Measurements from ENCODE around the gene GTSE1. TPM values are rescaled to one million over a fixed set of nuclear protein-coding genes. Genes with fewer than 3 reads are reported as not detected.

The GTSE1 gene
- total RNA-seq, 1 donor from 2014 or later: 0.95 TPM

DNA sequence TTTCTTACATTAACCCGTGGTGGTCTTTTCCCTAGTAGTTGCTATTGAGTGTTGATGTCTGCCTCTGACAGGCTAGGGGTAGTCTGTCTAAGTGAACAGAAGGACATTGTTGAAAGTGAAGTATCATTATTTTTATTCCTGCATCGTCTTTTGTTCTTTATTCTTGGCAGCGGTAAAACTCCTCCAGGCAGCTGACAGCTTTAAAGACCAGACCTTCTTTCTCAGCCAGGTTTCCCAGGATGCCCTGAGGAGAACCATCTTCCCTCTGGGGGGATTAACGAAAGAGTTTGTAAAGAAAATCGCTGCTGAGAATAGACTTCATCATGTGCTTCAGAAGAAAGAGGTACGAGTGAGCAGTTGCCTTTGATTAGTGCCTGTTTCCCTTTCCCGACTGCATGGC lies 53.5 kb downstream of the GTSE1 start:
- DNase-seq (no peak), ATAC-seq (ENCODE audit: low read depth) (no peak)
- no peaks in the 10 kb centered on the region for H3K9me3 Mint-ChIP-seq
- CTCF ChIA-PET: no interaction called here
- intact Hi-C loops (cut with micrococcal nuclease): no loop called here
- TF ChIP-seq CTCF (IDR thresholded peaks at IDR 0.05): no peak
- H3K4me3 Mint-ChIP-seq: no peak overlapping the region
- peaks cover 12% of the 10 kb centered on the region for H3K4me1 Mint-ChIP-seq
- peaks cover 90% of the 10 kb centered on the region for H3K36me3 Mint-ChIP-seq (ENCODE audit: low read depth)
- no peaks in the 10 kb centered on the region for H3K27me3 Mint-ChIP-seq
- POLR2A ChIA-PET: no interaction called here
- no peak overlapping the region for H3K27ac Mint-ChIP-seq

DNA sequence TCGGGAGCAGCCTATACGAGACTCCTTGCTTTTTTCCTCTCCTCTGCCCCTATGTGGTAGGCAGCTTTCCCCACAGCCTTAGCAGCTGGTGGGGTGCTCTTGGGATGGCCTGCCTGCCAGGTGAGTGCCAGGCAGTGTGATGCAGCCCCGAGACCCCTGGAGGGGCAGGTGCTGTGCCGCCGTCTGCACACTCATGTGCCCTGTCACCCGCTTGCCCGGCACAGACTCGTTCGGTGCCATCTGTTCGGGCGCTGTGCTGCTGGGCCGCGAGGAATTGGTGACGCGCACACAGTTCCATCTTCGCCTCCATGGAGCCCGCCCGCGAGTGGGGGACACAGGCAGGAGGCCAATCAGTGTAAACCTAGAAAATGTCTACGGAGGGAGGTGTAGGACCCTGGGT lies 54.0 kb downstream of the GTSE1 start:
- H3K36me3 Mint-ChIP-seq (ENCODE audit: low read depth): peaks cover 92% of the 10 kb centered on the region
- ChIA-PET POLR2A (no interaction called here), CTCF (no interaction called here)
- ATAC-seq (ENCODE audit: low read depth) (no peak), DNase-seq (no peak)
- H3K27ac Mint-ChIP-seq: no peak overlapping the region
- no peak for TF ChIP-seq CTCF (IDR thresholded peaks at IDR 0.05)
- intact Hi-C loops (cut with micrococcal nuclease): no loop called here
- no peaks in the 10 kb centered on the region for H3K27me3 Mint-ChIP-seq
- no peak overlapping the region for H3K4me3 Mint-ChIP-seq
- H3K4me1 Mint-ChIP-seq: peaks cover 14% of the 10 kb centered on the region
- H3K9me3 Mint-ChIP-seq: no peaks in the 10 kb centered on the region

- no peak overlapping the region for H3K27ac Mint-ChIP-seq
Observed at GRCh38 chr22:46351131-46351735, 54.6 kb downstream of the GTSE1 start.

DNA sequence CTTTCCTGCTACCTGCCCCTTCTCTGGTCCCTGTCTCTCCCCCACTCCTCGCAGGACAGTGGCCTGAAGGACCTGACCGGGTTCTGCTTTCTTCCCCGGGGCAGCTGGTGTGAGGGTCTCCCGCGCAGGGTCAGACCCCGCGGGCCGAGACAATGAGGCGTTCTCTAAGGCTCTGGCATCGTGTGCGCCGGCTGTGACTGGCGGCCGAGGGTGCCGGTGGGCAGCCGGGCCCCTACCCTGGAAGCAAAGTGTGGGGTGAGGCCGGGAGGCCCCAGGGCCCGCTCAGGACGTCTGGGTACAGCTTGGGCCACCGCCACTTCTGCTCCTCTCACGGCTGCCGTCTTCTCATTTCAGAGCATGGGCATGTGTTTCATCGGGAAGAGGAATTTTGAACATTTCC lies 55.1 kb downstream of the GTSE1 start:
- Mint-ChIP-seq H3K4me1 (peaks cover 14% of the 10 kb centered on the region), H3K27ac (no peak overlapping the region), H3K4me3 (no peak overlapping the region), H3K36me3 (ENCODE audit: low read depth) (peaks cover 85% of the 10 kb centered on the region), H3K27me3 (no peaks in the 10 kb centered on the region), H3K9me3 (no peaks in the 10 kb centered on the region)
- DNase-seq: no peak
- intact Hi-C loops (cut with micrococcal nuclease): no loop called here
- CTCF ChIA-PET: no interaction called here
- ATAC-seq (ENCODE audit: low read depth): no peak
- POLR2A ChIA-PET: no interaction called here
- TF ChIP-seq CTCF (IDR thresholded peaks at IDR 0.05): no peak

More at GRCh38 chr22:46351131-46351735, 54.6 kb downstream of the GTSE1 start:
- Mint-ChIP-seq H3K4me3 (no peak overlapping the region), H3K36me3 (ENCODE audit: low read depth) (peaks cover 91% of the 10 kb centered on the region), H3K9me3 (no peaks in the 10 kb centered on the region), H3K4me1 (peaks cover 14% of the 10 kb centered on the region), H3K27me3 (no peaks in the 10 kb centered on the region)
- ChIA-PET POLR2A (no interaction called here), CTCF (no interaction called here)
- TF ChIP-seq CTCF (IDR thresholded peaks at IDR 0.05): no peak
- DNase-seq: no peak
- no peak for ATAC-seq (ENCODE audit: low read depth)
- intact Hi-C loops (cut with micrococcal nuclease): no loop called here

GRCh38 chr22:46352276-46352675 lies 55.6 kb downstream of the GTSE1 start:
- ATAC-seq (ENCODE audit: low read depth): no peak
- H3K9me3 Mint-ChIP-seq: no peaks in the 10 kb centered on the region
- no peaks in the 10 kb centered on the region for H3K27me3 Mint-ChIP-seq
- ChIA-PET POLR2A (no interaction called here), CTCF (no interaction called here)
- intact Hi-C loops (cut with micrococcal nuclease): no loop called here
- H3K4me1 Mint-ChIP-seq: peaks cover 14% of the 10 kb centered on the region
- peaks cover 84% of the 10 kb centered on the region for H3K36me3 Mint-ChIP-seq (ENCODE audit: low read depth)
- TF ChIP-seq CTCF (IDR thresholded peaks at IDR 0.05): no peak
- H3K4me3 Mint-ChIP-seq: no peak overlapping the region
- DNase-seq: no peak
- no peak overlapping the region for H3K27ac Mint-ChIP-seq

Data from activated B cell treated with CpG ODN at 0.5 μM for 24 hours (primary cell).